GM12864 (cell line): ENCODE data around the gene PRRX1.
A peak's percentile ranks its signal among the peaks of the same experiment; 100 is the strongest.

Experiments
- DNase-seq: peaks from one replicate; pipeline ENCODE4 v3.0.0-alpha.2; 2011; ENCODE audit warnings: low read depth
- H3K4me3 ChIP-seq: 2 replicates; pipeline ENCODE4 v1.5.1; 2011; ENCODE audit warnings: mild to moderate bottlenecking, low read depth, low read length, control low read depth
- TF ChIP-seq, protein P1 (sequence below): IDR thresholded peaks from 2 replicates; pipeline ENCODE4 v1.5.1; 2011; ENCODE audit warnings: low read depth, mild to moderate bottlenecking, moderate library complexity, low read length, control low read depth, inconsistent platforms; ENCODE audit errors: missing control alignments

PRRX1 gene

GRCh38 chr1:170665629-170666028, 1.7 kb downstream of the PRRX1 start:
- TF ChIP-seq, protein P1, sequence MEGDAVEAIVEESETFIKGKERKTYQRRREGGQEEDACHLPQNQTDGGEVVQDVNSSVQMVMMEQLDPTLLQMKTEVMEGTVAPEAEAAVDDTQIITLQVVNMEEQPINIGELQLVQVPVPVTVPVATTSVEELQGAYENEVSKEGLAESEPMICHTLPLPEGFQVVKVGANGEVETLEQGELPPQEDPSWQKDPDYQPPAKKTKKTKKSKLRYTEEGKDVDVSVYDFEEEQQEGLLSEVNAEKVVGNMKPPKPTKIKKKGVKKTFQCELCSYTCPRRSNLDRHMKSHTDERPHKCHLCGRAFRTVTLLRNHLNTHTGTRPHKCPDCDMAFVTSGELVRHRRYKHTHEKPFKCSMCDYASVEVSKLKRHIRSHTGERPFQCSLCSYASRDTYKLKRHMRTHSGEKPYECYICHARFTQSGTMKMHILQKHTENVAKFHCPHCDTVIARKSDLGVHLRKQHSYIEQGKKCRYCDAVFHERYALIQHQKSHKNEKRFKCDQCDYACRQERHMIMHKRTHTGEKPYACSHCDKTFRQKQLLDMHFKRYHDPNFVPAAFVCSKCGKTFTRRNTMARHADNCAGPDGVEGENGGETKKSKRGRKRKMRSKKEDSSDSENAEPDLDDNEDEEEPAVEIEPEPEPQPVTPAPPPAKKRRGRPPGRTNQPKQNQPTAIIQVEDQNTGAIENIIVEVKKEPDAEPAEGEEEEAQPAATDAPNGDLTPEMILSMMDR = no peak
- no peak for DNase-seq
- no peak overlapping the region for H3K4me3 ChIP-seq

GRCh38 chr1:170666541-170667254, 2.8 kb downstream of the PRRX1 start:
- TF ChIP-seq, protein P1 = no peak
- H3K4me3 ChIP-seq = no peak overlapping the region
- DNase-seq = no peak

DNA sequence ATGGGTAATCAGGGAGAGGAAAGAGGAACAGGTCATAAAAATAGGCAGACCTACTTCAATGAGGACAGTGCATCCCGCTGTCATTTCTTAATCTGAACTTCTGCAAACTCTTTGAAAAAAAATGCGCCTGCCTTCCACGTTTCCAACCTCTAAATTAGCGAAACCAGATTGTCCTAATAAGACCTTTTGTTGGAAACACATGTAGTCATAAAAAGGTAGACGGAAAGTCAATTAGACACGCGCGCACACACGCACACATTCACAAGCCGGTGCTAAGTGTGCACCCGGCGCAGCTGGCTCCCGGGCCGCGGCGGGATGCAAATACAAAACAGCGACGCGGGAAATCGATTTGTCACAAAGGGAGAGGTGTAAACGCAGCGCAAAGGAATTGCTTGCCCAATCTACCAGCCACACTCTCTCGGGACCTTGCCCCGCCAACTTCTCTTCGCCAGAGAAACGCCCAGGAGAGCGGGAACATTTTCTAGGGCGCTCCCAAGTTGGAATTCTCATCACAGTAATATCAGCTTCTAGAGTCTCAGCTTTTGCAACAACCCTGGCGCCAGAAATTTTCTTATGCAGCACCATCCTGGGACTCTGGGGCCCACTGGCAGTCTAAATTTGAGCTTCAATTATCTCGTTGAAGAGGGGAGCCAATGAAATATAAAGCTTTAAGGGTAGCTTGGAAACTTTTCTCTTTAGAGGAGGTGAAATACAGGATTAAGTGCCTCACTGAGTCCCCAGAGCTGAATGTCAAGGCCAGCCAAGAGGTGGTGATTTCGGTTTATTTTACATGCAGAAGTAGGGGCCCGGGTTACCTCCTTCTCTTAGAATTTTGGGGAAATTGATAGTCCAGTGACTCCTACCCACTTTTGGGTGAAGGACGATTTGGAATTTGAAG, 4.5 kb downstream of the PRRX1 start:
- DNase-seq = no peak
- TF ChIP-seq, protein P1 = no peak
- H3K4me3 ChIP-seq = no peak overlapping the region

- H3K4me3 ChIP-seq = no peak overlapping the region
- TF ChIP-seq, protein P1 = no peak
- DNase-seq = no peak
Observed at GRCh38 chr1:170669107-170669445, 5.1 kb downstream of the PRRX1 start.

GRCh38 chr1:170669586-170670530, 5.9 kb downstream of the PRRX1 start:
- no peak for DNase-seq
- TF ChIP-seq, protein P1 = no peak
- no peak overlapping the region for H3K4me3 ChIP-seq

GRCh38 chr1:170670802-170671628, 7.1 kb downstream of the PRRX1 start:
- H3K4me3 ChIP-seq = no peak overlapping the region
- TF ChIP-seq, protein P1 = peak; percentile 52
- DNase-seq = no peak
